OCI-M1 (cell line): Measurements from ENCODE around the gene ATG7.
A peak's percentile ranks its signal among the peaks of the same experiment; 100 is the strongest.

Source experiments
- DNase-seq: peaks from one replicate; lab custom pipeline; 2025; lab: John Stamatoyannopoulos, UW

The ATG7 gene

GRCh38 chr3:11362600-11362999, 90.4 kb downstream of the ATG7 start:
- DNase-seq = no peak

- no peak for DNase-seq
Measured at GRCh38 chr3:11363715-11364114, 91.5 kb downstream of the ATG7 start.

- DNase-seq = no peak
Measured at GRCh38 chr3:11364181-11364580, 92.0 kb downstream of the ATG7 start.

GRCh38 chr3:11367143-11367693, 95.0 kb downstream of the ATG7 start:
- no peak for DNase-seq

GRCh38 chr3:11370191-11370590, 98.0 kb downstream of the ATG7 start:
- DNase-seq = no peak

- DNase-seq = no peak
Measured at GRCh38 chr3:11370966-11371365, 98.8 kb downstream of the ATG7 start.

GRCh38 chr3:11371747-11372146, 99.5 kb downstream of the ATG7 start:
- DNase-seq = no peak

- no peak for DNase-seq
Measured at GRCh38 chr3:11373235-11373634, 101.0 kb downstream of the ATG7 start.

GRCh38 chr3:11373654-11374053, 101.5 kb downstream of the ATG7 start:
- no peak for DNase-seq

GRCh38 chr3:11375333-11376088, 103.3 kb downstream of the ATG7 start:
- DNase-seq = no peak

- DNase-seq = no peak
Measured at GRCh38 chr3:11377719-11378118, 105.5 kb downstream of the ATG7 start.

GRCh38 chr3:11379238-11379823, 107.1 kb downstream of the ATG7 start:
- peak; percentile 83 for DNase-seq

- DNase-seq = no peak
Measured at GRCh38 chr3:11379824-11380701, 107.9 kb downstream of the ATG7 start.

GRCh38 chr3:11381141-11381540, 108.9 kb downstream of the ATG7 start:
- no peak for DNase-seq

- no peak for DNase-seq
Measured at GRCh38 chr3:11381563-11381962, 109.4 kb downstream of the ATG7 start.

GRCh38 chr3:11382146-11382745, 110.0 kb downstream of the ATG7 start:
- DNase-seq = no peak

- DNase-seq = no peak
Measured at GRCh38 chr3:11384074-11384473, 111.9 kb downstream of the ATG7 start.

GRCh38 chr3:11385326-11385725, 113.1 kb downstream of the ATG7 start:
- peak; percentile 48 for DNase-seq

- DNase-seq = no peak
Measured at GRCh38 chr3:11385891-11386290, 113.7 kb downstream of the ATG7 start.

- no peak for DNase-seq
Measured at GRCh38 chr3:11386465-11387113, 114.4 kb downstream of the ATG7 start.

- DNase-seq = no peak
Measured at GRCh38 chr3:11389386-11390268, 117.4 kb downstream of the ATG7 start.
